Dedifferentiated amniotic fluid mesenchymal stem cell (primary cell): ENCODE measurements around the gene PRSS22.

Source experiments
- DNase-seq: peaks from one replicate; pipeline ENCODE4 v3.0.0-alpha.2; 2016; ENCODE audit errors: extremely low spot score

The PRSS22 gene, protein sequence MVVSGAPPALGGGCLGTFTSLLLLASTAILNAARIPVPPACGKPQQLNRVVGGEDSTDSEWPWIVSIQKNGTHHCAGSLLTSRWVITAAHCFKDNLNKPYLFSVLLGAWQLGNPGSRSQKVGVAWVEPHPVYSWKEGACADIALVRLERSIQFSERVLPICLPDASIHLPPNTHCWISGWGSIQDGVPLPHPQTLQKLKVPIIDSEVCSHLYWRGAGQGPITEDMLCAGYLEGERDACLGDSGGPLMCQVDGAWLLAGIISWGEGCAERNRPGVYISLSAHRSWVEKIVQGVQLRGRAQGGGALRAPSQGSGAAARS

DNA sequence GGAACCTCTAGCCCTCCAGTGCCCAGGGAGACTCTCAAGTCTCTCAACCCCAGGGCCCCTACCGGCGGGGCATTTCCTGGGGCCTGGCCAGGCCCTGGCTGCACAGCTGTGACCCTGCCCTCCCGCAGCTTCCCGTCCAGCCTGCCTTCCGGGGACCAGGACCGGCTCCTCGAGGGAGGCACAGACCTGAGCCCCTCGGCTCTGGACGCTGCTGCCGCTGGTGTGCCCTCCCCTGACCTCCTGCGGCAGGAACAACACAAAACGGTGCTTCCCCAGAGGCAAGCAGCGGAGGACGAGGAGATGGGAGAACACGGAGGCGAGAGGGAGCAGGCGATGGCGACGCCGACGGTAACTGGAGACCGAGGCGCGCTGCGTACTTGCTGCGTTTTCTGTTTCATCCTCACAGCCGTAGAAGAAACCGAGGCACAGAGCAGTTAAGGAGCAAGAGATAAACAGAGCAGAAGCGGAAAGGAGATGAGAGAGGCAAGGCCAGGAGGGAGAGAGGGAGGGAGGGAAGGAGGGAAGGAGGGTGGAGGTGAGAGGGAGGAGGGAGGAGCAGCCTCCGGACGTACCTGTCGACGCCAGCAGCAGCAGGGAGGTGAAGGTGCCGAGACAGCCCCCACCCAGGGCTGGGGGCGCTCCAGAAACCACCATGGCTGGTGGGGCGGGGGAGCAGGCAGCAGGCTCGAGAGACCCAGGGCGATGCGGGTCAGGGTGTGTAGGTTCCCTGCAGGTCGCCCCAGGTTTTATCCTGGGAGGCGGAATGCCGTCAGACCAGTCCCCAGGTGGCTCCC, at the start of gene PRSS22:
Gene PRSS22, minus strand, starts transcription at position 720 of the 794 bp plus-strand sequence. Its CDS starts 66 bp downstream, at position 654.
- no peak for DNase-seq

GRCh38 chr16:2907084-2907753, 49.2 kb upstream of the PRSS22 start:
- DNase-seq = peak; percentile 31

DNA sequence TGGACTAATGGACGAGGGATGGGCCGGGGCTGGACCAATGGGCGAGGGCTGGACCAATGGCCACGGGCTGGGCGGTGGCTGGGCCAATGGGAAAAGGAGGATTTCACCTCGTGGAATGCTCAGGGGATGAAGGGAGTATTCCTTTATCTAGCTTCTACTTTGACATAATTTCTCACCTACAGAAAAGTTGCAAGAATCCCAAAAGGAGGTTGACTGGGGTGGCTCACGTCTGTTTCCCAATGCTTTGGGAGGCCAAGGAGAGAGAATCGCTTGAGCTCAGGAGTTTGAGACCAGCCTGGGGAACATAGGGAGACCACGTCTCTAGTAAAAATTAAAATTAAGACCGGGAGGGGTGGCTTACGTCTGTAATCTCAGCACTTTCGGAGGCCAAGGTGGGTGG, 48.0 kb upstream of the PRSS22 start:
- no peak for DNase-seq

DNA sequence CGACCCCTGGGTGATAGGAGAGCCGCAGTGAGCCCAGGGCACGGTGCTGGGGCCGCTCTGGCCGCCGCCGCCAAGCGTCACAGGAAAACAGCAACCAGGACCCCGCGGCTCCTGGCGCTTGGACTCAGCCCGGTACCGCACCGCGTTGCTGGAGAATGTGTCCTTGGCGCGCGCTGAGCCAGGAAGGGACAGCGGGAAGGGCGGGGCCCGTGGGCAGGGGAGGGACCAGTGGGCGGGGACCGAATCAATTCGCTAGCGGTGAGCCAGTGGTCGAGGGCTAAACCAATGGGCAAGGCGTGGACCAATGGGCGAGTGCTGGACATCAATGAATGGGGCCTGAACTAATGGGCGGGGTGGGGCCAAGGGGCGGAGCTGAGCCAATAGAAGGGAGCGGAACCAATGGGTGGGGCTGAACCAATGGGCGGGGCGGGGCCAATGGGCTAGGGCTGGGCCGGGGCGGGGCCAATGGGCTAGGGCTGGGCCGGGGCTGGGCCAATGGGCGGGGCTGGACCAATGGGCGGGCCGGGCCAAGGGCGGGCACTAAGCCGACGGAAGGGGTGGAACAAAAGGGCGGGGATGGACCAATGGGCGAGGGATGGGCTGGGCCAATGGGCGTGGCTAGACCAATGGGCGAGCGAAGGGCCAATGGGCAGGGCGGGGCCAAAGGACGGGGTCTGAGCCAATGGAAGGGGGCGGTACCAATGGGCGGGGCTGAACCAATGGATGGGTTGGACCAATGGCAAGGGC, 47.4 kb upstream of the PRSS22 start:
- peak; percentile 99 for DNase-seq

DNA sequence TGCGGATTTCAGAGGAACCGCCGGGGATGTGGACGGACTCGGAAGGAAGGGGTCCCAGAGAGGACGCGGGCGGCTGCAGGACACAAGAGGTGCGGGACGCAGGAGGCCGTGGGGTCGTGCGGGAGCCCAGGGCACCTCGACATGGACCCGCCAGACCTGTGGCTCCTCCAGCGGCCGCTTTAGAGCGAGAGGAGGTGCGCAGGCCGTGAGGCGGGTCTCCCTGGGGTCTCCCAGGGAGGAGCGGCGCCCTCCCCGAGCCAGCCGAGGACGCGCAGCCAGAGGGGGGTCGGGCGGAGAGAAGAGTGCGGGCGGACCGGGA, 46.9 kb upstream of the PRSS22 start:
- DNase-seq = no peak

- peak; percentile 80 for DNase-seq
Measured at GRCh38 chr16:2904100-2904921, 46.3 kb upstream of the PRSS22 start.

GRCh38 chr16:2902337-2903130, 44.6 kb upstream of the PRSS22 start:
- no peak for DNase-seq

DNA sequence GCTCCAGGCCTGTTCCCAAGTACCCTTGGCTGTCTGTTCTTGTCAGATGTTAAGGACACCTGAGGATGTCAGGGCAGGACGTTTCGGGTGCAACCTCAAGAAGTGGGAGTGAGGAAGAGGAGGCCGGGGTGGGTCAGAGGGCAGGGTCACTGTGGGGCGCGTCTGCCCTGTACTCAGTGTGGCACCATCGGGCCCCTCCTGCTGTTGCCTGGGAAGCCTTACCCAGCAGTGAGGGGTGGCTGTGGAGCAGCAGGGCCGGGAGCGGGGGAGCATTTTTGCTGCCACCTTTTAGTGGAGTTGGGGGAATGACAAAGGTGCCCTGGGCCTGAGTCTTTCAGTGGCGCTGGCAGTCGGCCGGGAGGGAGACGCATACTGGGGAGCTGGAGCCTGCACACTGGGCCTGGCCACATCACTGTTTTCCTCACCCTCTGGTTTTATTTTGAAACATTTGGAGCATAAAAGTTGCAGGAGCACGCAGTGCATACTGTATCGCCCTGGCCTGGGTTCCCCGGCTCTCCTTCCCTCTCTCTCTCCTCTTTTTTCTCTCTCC, 42.6 kb upstream of the PRSS22 start:
- DNase-seq = no peak

- DNase-seq = no peak
Measured at GRCh38 chr16:2899564-2900072, 41.6 kb upstream of the PRSS22 start.

DNA sequence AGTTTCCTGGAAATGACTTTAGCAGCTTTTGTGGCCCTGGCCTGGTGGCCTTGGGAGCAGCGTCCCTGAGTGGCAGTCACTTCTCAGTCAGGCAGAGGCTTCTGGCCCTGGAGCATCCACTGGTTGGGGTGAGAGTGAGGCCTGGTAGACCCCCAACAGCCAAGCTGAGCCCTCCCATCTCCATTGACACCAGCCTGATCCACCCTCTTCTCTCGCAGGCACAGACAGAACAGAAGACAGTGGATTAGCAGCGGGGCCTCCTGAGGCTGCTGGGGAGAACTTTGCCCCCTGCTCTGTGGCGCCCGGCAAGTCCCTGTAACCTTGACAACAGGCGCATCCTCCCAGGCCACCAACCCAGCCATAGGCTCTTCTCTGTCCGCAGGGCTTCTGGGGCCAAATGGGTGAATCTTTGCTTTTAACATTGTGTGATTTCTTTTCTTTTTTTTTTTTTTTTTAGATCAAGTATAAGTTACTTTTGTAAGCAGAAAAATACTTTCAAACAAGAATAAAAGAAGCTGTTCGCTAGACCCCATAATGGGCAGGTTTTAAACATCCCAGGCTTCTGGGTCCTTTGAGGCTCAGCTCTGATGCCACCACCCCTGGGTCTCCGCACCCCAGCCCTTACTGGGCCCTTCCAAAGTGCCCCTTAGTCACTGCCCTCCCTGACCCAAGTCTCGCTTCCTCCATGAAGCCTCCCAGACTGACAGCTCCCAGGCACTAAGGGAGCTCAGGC, 41.0 kb upstream of the PRSS22 start:
- DNase-seq = no peak

- no peak for DNase-seq
Measured at GRCh38 chr16:2897110-2897509, 39.1 kb upstream of the PRSS22 start.

DNA sequence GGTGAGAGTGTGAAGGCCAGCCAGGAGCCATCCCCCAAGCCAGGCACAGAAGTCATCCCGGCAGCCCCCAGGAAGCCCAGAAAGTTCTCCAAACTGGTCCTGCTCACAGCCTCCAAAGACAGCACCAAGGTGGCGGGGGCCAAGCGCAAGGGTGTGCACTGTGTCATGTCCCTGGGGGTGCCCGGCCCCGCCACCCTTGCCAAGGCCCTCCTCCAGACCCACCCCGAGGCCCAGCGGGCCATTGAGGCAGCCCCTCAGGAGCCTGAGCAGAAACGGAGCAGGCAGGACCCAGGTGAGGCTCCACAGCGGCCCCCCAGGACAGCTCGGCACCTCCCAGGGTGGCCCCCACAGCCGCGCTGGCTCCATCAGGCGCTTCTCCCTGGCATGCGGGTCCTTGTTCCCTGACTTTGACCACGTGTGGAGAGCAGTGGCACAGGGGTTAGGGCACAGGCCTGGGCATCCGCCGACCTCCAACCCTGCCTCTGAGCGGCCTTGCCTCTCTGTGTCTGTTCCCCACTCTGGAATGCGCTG, 38.6 kb upstream of the PRSS22 start:
- DNase-seq = no peak

DNA sequence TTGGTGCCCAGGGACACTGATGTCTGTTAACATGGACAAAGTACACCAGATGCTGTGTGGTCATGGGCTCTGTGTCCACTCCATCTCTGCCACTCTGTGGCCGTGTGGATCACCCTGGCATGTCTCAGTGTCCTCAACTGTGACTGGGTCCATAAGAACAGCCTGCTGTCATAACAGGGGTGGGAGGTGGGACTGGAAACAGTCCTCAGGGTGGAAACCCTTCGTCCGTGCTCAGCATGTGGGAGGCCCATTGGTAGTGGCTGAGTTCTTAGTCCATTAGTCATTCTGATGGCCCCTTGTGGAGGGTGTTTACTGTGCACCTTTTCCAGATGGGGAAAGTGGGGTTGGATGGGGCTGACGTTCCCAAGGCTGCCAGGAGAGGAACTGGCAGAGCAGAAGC, 37.8 kb upstream of the PRSS22 start:
- DNase-seq = no peak

DNA sequence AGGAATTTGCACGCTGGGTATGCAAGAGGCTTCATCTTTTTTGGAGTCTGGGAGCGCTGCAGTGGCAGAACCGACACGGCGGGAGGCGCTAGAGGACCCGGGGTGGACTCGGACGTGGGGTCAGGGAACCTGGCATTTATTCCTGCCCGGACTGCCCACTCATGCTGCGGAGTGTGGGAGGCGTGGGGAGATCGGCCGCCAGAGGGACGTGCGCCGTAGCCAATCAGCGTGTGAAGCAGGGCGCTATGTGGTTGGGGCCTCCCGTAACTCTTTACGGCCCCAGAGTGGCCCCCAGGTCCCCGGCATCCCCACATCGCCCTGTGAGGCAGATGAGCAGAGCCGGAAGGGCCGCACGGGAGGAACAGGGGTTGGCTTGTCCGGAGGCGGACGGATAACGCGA, 36.3 kb upstream of the PRSS22 start:
- DNase-seq = no peak

DNA sequence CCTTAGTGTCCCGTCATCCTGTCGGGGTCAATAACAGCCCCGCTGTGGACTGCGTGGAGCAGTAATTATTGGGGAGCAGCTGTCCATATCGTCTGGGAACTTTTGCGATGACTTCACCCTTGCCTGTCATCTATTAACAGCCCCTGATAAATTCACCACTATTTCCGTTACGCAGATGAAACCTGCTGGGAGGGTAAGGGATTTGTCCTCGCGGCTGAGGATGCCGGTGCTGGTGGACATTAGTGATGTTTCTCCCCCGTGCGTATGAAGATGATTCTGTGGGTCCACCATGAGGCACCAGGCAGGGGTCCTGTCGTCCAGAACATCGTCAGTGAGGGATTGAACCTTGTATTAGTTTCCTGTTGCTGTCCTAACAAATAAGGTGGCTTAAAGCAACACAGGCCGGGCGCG, 26.1 kb upstream of the PRSS22 start:
- DNase-seq = no peak

GRCh38 chr16:2883458-2883908, 25.5 kb upstream of the PRSS22 start:
- DNase-seq = no peak

GRCh38 chr16:2882650-2883457, 24.9 kb upstream of the PRSS22 start, which contains the start of gene FLYWCH2:
TSS of gene FLYWCH2 (plus strand) at chr16:2883215. CDS start at chr16:2896450, 13,235 bp downstream.
- DNase-seq = peak; percentile 99
